22Rv1 (cell line): Measurements from ENCODE around the gene CPTP.

Experiments
- H3K27ac ChIP-seq: fragments of 450-650 bp; 2 replicates; pipeline ENCODE4 v1.5.1; 2017
- ZFX ChIP-seq: fragments of 450-650 bp; IDR thresholded peaks from 2 replicates; pipeline ENCODE4 v1.6.1; 2017; ENCODE audit warnings: antibody characterized with exemption, borderline replicate concordance
- TF ChIP-seq, protein P1 (sequence below): fragments of 450-650 bp; IDR thresholded peaks from 2 replicates; pipeline ENCODE4 v1.5.1; 2017; ENCODE audit warnings: mild to moderate bottlenecking

Gene CPTP

GRCh38 chr1:1313500-1314236 lies 10.9 kb upstream of the CPTP start:
- peak overlapping the region; percentile 57 for H3K27ac ChIP-seq
- no peak for TF ChIP-seq ZFX

DNA sequence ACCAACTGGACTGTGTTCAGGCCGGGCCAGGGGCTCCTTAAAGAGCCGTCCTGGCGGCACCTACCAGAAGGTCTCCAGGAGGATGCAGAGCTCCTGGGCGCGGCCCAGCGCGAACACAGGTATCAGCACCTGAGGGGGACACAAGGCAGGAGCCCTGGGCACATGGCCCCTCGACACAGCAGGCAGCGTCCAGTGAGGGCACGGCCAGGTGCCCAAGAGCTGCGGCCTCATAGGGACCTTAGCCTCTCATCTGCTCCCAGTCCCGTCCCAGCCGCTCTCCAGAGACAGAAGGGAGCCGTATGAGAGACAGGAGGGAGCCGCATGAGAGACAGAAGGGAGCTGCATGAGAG lies 10.4 kb upstream of the CPTP start:
- H3K27ac ChIP-seq = peak overlapping the region; percentile 57
- no peak for TF ChIP-seq ZFX
- TF ChIP-seq, protein P1, sequence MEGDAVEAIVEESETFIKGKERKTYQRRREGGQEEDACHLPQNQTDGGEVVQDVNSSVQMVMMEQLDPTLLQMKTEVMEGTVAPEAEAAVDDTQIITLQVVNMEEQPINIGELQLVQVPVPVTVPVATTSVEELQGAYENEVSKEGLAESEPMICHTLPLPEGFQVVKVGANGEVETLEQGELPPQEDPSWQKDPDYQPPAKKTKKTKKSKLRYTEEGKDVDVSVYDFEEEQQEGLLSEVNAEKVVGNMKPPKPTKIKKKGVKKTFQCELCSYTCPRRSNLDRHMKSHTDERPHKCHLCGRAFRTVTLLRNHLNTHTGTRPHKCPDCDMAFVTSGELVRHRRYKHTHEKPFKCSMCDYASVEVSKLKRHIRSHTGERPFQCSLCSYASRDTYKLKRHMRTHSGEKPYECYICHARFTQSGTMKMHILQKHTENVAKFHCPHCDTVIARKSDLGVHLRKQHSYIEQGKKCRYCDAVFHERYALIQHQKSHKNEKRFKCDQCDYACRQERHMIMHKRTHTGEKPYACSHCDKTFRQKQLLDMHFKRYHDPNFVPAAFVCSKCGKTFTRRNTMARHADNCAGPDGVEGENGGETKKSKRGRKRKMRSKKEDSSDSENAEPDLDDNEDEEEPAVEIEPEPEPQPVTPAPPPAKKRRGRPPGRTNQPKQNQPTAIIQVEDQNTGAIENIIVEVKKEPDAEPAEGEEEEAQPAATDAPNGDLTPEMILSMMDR = no peak

GRCh38 chr1:1314678-1315335 lies 9.8 kb upstream of the CPTP start:
- H3K27ac ChIP-seq = peak overlapping the region; percentile 57
- TF ChIP-seq ZFX = no peak
- TF ChIP-seq, protein P1 = no peak

DNA sequence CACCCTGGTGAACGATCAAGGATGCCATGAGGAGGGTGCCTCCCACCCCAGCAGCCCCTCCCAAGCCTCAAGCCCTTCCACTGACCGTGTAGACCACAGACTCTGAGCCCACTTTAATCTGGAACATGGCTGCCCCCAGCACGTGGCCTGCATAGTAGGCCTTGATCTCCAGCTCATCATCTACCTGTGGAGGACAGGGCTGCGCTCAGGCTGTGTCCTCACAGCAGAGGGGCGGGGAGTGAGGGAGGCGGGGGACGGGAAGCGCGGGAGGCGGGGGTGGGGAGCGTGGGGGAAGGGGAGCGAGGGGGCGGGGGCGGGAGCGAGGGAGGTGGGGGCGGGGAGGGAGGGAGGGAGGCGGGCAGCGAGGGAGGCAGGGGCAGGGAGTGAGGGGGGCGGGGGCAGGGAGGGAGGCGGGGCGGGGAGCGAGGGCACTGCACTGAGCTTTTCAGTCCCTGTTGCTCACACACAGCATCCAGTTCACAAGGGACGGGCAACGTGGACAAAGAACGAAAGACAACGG lies 9.1 kb upstream of the CPTP start:
- H3K27ac ChIP-seq = peak overlapping the region; percentile 83
- TF ChIP-seq, protein P1 = no peak
- TF ChIP-seq ZFX = no peak

GRCh38 chr1:1316199-1316598 lies 8.4 kb upstream of the CPTP start:
- peak overlapping the region; percentile 83 for H3K27ac ChIP-seq

- peak overlapping the region; percentile 83 for H3K27ac ChIP-seq
- TF ChIP-seq ZFX = no peak
- TF ChIP-seq, protein P1 = no peak
Observed at GRCh38 chr1:1317420-1317819, 7.2 kb upstream of the CPTP start.

DNA sequence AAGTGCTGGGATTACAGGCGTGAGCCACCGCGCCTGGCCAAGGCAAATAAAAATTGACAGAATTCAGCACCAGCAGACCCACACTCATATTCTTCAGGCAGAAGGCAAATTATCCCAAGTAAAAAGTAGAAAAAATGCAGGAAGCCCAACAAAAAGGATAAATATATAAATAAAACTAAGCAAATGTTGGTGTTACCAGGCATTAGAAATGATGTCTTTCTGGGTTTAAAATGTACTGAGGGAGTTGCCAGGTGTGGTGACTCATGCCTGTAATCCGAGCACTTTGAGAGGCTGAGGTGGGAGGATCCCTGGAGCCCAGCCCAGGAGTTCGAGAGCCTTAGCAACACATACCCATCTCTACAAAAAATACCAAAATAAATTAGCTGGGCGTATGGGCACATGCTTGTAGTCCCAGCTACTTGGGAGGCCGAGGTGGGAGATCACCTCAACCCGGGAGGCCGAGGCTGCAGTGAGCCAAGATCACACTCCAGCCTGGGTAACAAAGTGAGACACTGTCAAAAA lies 6.4 kb upstream of the CPTP start:
- TF ChIP-seq ZFX = no peak
- TF ChIP-seq, protein P1 = no peak
- peak overlapping the region; percentile 83 for H3K27ac ChIP-seq
